Suprapubic skin (tissue), 4 donors: ENCODE results near the gene TTC39C. TPM values are rescaled to one million over a fixed set of nuclear protein-coding genes. Genes with fewer than 3 reads are reported as not detected.

Source experiments
- DNase-seq, 2 donors: peaks; one replicate each; pipeline ENCODE4 v3.0.0-alpha.2; 2019; ENCODE audit warnings: low spot score in 2 of 2
- H3K27ac ChIP-seq: fragments of 200-600 bp; sonication (generic); one replicate; pipeline ENCODE4 v1.5.1; 2019
- H3K27me3 ChIP-seq: fragments of 200-600 bp; sonication (generic); one replicate; pipeline ENCODE4 v1.5.1; 2019
- H3K36me3 ChIP-seq: fragments of 200-600 bp; sonication (generic); one replicate; pipeline ENCODE4 v1.5.1; 2019
- H3K4me1 ChIP-seq: fragments of 200-600 bp; sonication (generic); one replicate; pipeline ENCODE4 v1.5.1; 2019
- H3K4me3 ChIP-seq: fragments of 200-600 bp; sonication (generic); one replicate; pipeline ENCODE4 v1.5.1; 2019; ENCODE audit warnings: mild to moderate bottlenecking
- H3K9me3 ChIP-seq: fragments of 200-600 bp; sonication (generic); one replicate; pipeline ENCODE4 v1.5.1; 2019
- EP300 ChIP-seq: sonication (generic); formaldehyde crosslinking; IDR thresholded peaks from one replicate; pipeline ENCODE4 v1.6.1; 2017; ENCODE audit warnings: antibody characterized with exemption
- POLR2A ChIP-seq, 2 donors: fragments of 450-650 bp; IDR thresholded peaks; one replicate each; pipeline ENCODE4 v1.6.1; 2017; ENCODE audit warnings: antibody characterized with exemption in 2 of 2, mild to moderate bottlenecking in 2 of 2, moderate library complexity in 2 of 2
- POLR2AphosphoS5 ChIP-seq, 3 donors: sonication (generic); formaldehyde crosslinking; IDR thresholded peaks; one replicate each; pipeline ENCODE4 v1.6.1; 2017; ENCODE audit warnings: antibody characterized with exemption in 3 of 3
- WGBS: methylation state at CpG from one replicate; pipeline ENCODE4 v1.1.5; 2018; 5-methylcytosine and 5-hydroxymethylcytosine counted together
- total RNA-seq, 4 donors: library from RNA; depleted of rRNA; stranded (reverse); fragments of >200 nt; gene quantifications; one replicate each; pipeline ENCODE4 v1.1.0, GENCODE V29; 2016
- TF ChIP-seq, protein P1 (sequence below), 2 donors: fragments of 200-600 bp in 1 of 2; fragments of 450-650 bp in 1 of 2; sonication (generic) in 1 of 2; IDR thresholded peaks; one replicate each; pipeline ENCODE4 v1.5.1; 2016 to 2019; ENCODE audit warnings: antibody characterized with exemption in 2 of 2, mild to moderate bottlenecking in 1 of 2, moderate library complexity in 1 of 2

TTC39C gene
- total RNA-seq, 4 donors from 2014 or later = 74.9 to 126 (median 86.5) TPM

DNA sequence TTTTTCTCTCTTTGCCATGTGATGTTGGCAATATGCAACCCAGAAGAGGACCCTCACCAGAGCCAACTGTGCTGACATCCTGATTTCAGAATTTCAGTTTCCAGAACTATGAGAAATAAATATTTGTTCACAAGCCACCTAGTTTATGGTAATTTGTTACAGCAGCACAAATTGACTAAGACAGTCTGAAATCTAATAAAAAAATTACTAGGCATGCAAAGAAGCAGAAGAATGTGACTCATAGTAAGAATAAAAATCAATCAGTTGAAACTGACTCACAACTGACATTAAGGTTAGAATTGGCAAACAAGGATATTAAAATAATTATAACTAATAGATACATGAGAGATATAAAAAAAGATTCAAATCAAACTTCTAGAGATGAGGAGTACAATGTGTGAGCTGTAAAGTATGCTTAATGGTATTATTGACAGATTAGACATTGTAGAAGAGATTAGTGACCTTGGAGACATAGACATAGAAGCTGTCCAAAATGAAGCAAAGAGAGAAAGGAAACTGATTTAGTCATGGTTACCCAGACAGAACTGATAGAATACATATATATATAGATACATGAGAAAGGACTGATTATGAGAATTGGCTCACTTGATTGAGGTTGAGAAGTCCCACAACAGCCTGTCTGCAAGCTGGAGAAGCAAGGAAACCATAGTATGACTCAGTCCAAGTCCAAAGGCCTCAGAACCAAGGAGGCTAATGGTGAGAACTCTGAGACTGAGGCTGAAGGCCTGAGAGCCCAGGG is 27.8 kb upstream of the TTC39C start:
- H3K4me1 ChIP-seq = peaks cover 7% of the 10 kb centered on the region
- no peak for DNase-seq

DNA sequence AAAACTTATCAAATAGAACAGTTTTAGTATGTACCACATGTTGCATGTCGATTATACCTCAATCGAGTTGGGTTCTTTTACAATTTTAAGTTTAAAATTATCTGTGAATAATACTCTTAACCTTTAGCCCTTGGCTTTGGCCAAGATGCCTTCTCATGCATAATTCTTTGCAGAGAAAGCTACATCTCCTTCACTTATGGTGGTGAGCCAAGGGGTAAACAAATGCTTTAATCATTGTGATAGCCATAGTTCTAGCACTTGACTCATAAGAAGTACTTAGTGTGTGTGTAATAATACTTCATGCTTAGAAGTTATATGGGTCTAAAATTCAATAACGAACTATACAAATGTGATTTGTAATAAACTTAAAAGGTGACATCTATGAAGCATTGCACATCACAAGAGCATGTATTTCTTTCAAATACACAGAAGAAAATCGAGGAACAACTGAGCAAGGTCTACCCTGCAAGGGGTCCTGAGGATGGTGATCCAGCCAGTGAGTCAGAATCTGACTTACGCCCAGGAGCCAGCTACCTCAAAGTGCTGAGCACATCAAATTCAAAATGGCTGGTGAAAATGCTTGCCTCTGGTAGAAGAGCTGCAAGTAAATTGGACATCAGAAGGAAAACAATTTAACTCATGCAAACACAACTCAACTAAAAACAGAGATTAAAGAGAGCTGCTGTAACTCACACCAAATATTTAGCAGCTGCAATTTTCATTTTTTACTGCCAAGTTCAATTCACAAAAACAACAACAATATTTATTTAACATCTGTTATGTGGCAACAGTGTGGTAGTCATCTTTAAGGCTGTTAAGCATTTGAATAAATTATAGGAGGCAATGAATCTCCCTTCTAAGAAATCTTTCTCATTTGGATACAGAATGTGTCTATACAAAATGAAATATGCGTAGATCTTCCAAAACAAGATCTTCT is 23.8 kb upstream of the TTC39C start:
- Histone ChIP-seq H3K4me3 (no peak overlapping the region), H3K27me3 (no peaks in the 10 kb centered on the region), H3K27ac (no peak overlapping the region), H3K4me1 (peaks cover 26% of the 10 kb centered on the region), H3K36me3 (no peaks in the 10 kb centered on the region), H3K9me3 (no peaks in the 10 kb centered on the region)
- WGBS = 68% methylated on average over 6 of the region's 6 CpGs
- TF ChIP-seq, protein P1, sequence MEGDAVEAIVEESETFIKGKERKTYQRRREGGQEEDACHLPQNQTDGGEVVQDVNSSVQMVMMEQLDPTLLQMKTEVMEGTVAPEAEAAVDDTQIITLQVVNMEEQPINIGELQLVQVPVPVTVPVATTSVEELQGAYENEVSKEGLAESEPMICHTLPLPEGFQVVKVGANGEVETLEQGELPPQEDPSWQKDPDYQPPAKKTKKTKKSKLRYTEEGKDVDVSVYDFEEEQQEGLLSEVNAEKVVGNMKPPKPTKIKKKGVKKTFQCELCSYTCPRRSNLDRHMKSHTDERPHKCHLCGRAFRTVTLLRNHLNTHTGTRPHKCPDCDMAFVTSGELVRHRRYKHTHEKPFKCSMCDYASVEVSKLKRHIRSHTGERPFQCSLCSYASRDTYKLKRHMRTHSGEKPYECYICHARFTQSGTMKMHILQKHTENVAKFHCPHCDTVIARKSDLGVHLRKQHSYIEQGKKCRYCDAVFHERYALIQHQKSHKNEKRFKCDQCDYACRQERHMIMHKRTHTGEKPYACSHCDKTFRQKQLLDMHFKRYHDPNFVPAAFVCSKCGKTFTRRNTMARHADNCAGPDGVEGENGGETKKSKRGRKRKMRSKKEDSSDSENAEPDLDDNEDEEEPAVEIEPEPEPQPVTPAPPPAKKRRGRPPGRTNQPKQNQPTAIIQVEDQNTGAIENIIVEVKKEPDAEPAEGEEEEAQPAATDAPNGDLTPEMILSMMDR (IDR thresholded peaks at IDR 0.05) = no peak
- TF ChIP-seq POLR2A (IDR thresholded peaks at IDR 0.05) = no peak
- no peak for DNase-seq

More for the DNA sequence above, 27.8 kb upstream of the TTC39C start:
- H3K36me3 ChIP-seq = no peaks in the 10 kb centered on the region
- H3K27ac ChIP-seq = no peak overlapping the region
- no peaks in the 10 kb centered on the region for H3K27me3 ChIP-seq
- no peak for TF ChIP-seq POLR2AphosphoS5 (IDR thresholded peaks at IDR 0.05)
- TF ChIP-seq, protein P1 (IDR thresholded peaks at IDR 0.05) = no peak
- TF ChIP-seq EP300 = no peak
- TF ChIP-seq POLR2A (IDR thresholded peaks at IDR 0.05) = no peak
- H3K4me3 ChIP-seq = no peak overlapping the region
- no peaks in the 10 kb centered on the region for H3K9me3 ChIP-seq

DNA sequence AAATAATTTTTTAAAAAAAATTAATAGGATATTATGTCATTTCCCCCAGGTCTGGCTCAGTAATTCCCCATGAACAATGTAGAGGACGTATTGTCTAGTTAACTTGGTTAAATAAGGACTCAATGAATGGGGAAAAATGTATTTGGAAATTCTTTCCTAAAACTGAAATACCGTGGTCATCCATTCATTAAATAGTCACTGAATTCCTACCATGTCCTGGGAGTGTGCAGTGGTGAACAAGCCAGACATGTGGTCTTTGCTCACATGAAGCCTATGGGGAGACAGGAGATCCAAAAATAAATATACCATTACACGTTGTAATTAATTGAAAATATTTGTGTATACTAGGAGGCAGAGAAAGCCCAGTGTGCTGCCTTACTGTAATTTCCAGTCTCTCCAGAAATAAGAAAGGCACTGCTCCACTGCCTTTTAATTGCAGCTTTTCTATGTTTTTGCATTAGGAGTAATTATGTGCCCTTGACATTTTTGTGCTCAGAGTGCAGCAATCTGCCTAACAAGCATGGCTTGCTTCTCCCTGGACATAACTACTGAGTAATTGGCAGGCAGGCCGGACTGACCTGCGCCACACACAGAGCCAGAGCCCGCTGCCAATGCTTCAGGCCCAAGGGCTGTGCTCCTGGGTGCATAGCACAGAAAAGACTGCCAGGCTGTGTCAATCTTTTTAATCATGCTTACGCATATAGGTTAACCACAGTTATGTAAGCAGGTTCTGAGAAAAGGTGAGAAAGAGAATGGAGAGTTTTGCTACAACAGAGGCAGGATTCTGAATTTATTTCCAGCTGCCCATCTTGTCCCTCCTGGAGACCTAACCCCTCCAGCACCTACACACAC is 22.2 kb upstream of the TTC39C start:
- no peak for DNase-seq
- Histone ChIP-seq H3K36me3 (no peaks in the 10 kb centered on the region), H3K27me3 (no peaks in the 10 kb centered on the region), H3K9me3 (no peaks in the 10 kb centered on the region), H3K4me1 (peaks cover 26% of the 10 kb centered on the region), H3K27ac (no peak overlapping the region), H3K4me3 (no peak overlapping the region)
- 44% methylated on average over 7 of the region's 7 CpGs for WGBS
- TF ChIP-seq POLR2AphosphoS5 (IDR thresholded peaks at IDR 0.05) = no peak
- TF ChIP-seq, protein P1 (IDR thresholded peaks at IDR 0.05) = no peak
- TF ChIP-seq EP300 = no peak
- TF ChIP-seq POLR2A (IDR thresholded peaks at IDR 0.05) = no peak

DNA sequence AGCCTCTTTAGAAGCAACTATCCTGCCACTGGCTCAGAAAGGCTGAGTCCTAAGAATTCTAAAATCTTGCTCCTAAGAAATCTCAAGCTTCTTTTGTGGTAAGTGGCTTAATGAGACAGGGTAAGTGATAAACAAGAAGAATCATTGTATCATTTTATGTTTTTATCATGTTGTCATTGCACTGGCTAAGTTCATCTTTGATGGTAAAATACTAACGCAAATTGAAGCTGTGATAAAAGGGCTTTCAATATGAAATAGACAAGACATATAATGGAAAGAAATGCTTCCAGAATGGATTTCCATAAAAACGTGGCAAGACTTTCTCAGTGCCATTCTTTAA is 21.6 kb upstream of the TTC39C start:
- Histone ChIP-seq H3K4me1 (peaks cover 30% of the 10 kb centered on the region), H3K27me3 (no peaks in the 10 kb centered on the region), H3K9me3 (no peaks in the 10 kb centered on the region), H3K4me3 (no peak overlapping the region), H3K27ac (no peak overlapping the region), H3K36me3 (no peaks in the 10 kb centered on the region)
- TF ChIP-seq, protein P1 (IDR thresholded peaks at IDR 0.05) = no peak
- no peak for TF ChIP-seq POLR2A (IDR thresholded peaks at IDR 0.05)
- TF ChIP-seq POLR2AphosphoS5 (IDR thresholded peaks at IDR 0.05) = no peak
- TF ChIP-seq EP300 = no peak
- 71% methylated on average over 2 of the region's 2 CpGs for WGBS
- no peak for DNase-seq
